Gastroesophageal sphincter (tissue), 4 donors: ENCODE measurements around the gene DERA. TPM values are rescaled to one million over a fixed set of nuclear protein-coding genes. Genes with fewer than 3 reads are reported as not detected.
"Not testable (repeated sequence)": the region's sequence is repeated elsewhere in the genome, so short reads cannot be mapped to it uniquely, and the experiment has no call there.

Experiments
- ATAC-seq: fragments of 150-250 bp; one replicate; pipeline ENCODE4 v1.9.1; 2016; ENCODE audit warnings: mild to moderate bottlenecking, moderate library complexity
- H3K27ac ChIP-seq, 4 donors: fragments of 200-600 bp; sonication (generic) in 3 of 4; 1 replicate in 3 of 4; 2 replicates in 1 of 4; pipeline ENCODE4 v1.5.1; 2016 to 2019
- H3K27me3 ChIP-seq: fragments of 200-600 bp; sonication (generic); one replicate; pipeline ENCODE4 v1.5.1; 2019
- H3K36me3 ChIP-seq, 2 donors: fragments of 200-600 bp; sonication (generic); one replicate each; pipeline ENCODE4 v1.5.1; 2019; ENCODE audit warnings: control low read depth in 1 of 2
- H3K4me1 ChIP-seq, 3 donors: fragments of 200-600 bp; sonication (generic); 1 replicate in 2 of 3; 2 replicates in 1 of 3; pipeline ENCODE4 v1.5.1; 2016 to 2019; ENCODE audit warnings: control low read depth in 2 of 3
- H3K4me3 ChIP-seq, 2 donors: fragments of 200-600 bp; sonication (generic); one replicate each; pipeline ENCODE4 v1.5.1; 2019; ENCODE audit warnings: mild to moderate bottlenecking in 1 of 2, moderate library complexity in 1 of 2
- H3K9me3 ChIP-seq, 3 donors: fragments of 200-600 bp; sonication (generic); one replicate each; pipeline ENCODE4 v1.5.1; 2017 to 2019; ENCODE audit warnings: control low read depth in 2 of 3
- CTCF ChIP-seq, 4 experiments: fragments of 200-600 bp in 2 of 4; fragments of 450-650 bp in 2 of 4; sonication (generic) in 1 of 4; IDR thresholded peaks; one replicate each; pipeline ENCODE4 v1.5.1; 2017 to 2019; ENCODE audit warnings: antibody characterized with exemption in 4 of 4, mild to moderate bottlenecking in 2 of 4, moderate library complexity in 2 of 4
- EP300 ChIP-seq: sonication (generic); formaldehyde crosslinking; IDR thresholded peaks from one replicate; pipeline ENCODE4 v1.6.1; 2017; ENCODE audit warnings: antibody characterized with exemption, mild to moderate bottlenecking
- POLR2A ChIP-seq, 2 donors: fragments of 450-650 bp; IDR thresholded peaks; one replicate each; pipeline ENCODE4 v1.6.1; 2017; ENCODE audit warnings: antibody characterized with exemption in 2 of 2, mild to moderate bottlenecking in 2 of 2, moderate library complexity in 1 of 2
- POLR2AphosphoS5 ChIP-seq: sonication (generic); formaldehyde crosslinking; IDR thresholded peaks from one replicate; pipeline ENCODE4 v1.6.1; 2017; ENCODE audit warnings: antibody characterized with exemption
- WGBS, 2 donors: methylation state at CpG; one replicate each; pipeline ENCODE4 v1.1.5; 2018; ENCODE audit warnings: low coverage in 1 of 2; 5-methylcytosine and 5-hydroxymethylcytosine counted together
- total RNA-seq, 4 donors: library from RNA; depleted of rRNA; stranded (reverse); fragments of >200 nt; gene quantifications; one replicate each; pipeline ENCODE4 v1.1.0, GENCODE V29; 2016

Gene DERA
- total RNA-seq, 4 donors from 2014 or later, result 35.9 to 67.4 (median 52.5) TPM

- peaks cover 0 to 3% (median 0%) of the 10 kb centered on the region in 3 donors for H3K4me1 ChIP-seq
- H3K27ac ChIP-seq, result no peak overlapping the region
- no peak for ATAC-seq
- no peaks in the 10 kb centered on the region for H3K9me3 ChIP-seq
- TF ChIP-seq POLR2AphosphoS5 (no peak), CTCF (IDR thresholded peaks at IDR 0.05) (no peak), POLR2A (IDR thresholded peaks at IDR 0.05) (no peak), EP300 (no peak)
- no peak overlapping the region for H3K4me3 ChIP-seq
- H3K36me3 ChIP-seq, result peaks cover 0 to 27% of the 10 kb centered on the region in 2 donors
- 67 to 86% methylated on average over 1 of the region's 1 CpG for WGBS, 2 donors
- no peaks in the 10 kb centered on the region for H3K27me3 ChIP-seq
Measured at GRCh38 chr12:15956010-15956409, 44.9 kb downstream of the DERA start.

- ATAC-seq, result no peak
- H3K27ac ChIP-seq, result no peak overlapping the region
- peaks cover 0 to 33% of the 10 kb centered on the region in 2 donors for H3K36me3 ChIP-seq
- no peaks in the 10 kb centered on the region for H3K4me1 ChIP-seq
- no peaks in the 10 kb centered on the region for H3K27me3 ChIP-seq
- H3K4me3 ChIP-seq, result no peak overlapping the region
- no peaks in the 10 kb centered on the region for H3K9me3 ChIP-seq
- TF ChIP-seq POLR2A (IDR thresholded peaks at IDR 0.05), result no peak
- TF ChIP-seq EP300, result no peak
- TF ChIP-seq CTCF (IDR thresholded peaks at IDR 0.05), result no peak
- TF ChIP-seq POLR2AphosphoS5, result no peak
- WGBS, 2 donors, result 89 to 94% methylated on average over 9 of the region's 9 CpGs
Measured at GRCh38 chr12:15956413-15957185, 45.5 kb downstream of the DERA start.

- Histone ChIP-seq H3K4me1 (no peaks in the 10 kb centered on the region), H3K9me3 (no peaks in the 10 kb centered on the region), H3K4me3 (no peak overlapping the region), H3K27me3 (no peaks in the 10 kb centered on the region), H3K36me3 (peaks cover 0 to 89% of the 10 kb centered on the region in 2 donors), H3K27ac (no peak overlapping the region)
- 50 to 85% methylated on average over 1 to 4 of the region's 4 CpGs for WGBS, 2 donors
- ATAC-seq, result no peak
- TF ChIP-seq CTCF (IDR thresholded peaks at IDR 0.05) (no peak), POLR2AphosphoS5 (no peak), EP300 (no peak), POLR2A (IDR thresholded peaks at IDR 0.05) (no peak)
Measured at GRCh38 chr12:15962760-15963159, 51.6 kb downstream of the DERA start.

DNA sequence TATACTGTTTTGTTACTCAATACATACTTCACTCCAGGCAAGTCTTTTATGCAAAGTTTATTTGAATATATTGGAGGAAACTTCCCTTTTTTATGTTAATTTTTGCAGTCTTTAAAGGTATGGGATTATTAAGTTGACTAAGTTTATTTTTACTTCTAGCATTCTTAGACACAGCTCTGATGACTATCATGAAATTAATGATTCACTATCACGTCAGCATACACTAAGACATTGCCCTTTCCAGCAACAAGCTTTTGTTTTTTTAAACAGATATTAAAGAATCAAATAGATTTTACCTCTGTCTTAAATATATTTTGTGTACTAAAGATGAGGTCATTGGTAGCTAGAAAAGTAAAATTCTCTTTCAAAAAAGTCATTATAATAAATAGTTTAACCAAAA lies 52.1 kb downstream of the DERA start:
- no peaks in the 10 kb centered on the region for H3K9me3 ChIP-seq
- H3K4me3 ChIP-seq, result no peak overlapping the region
- H3K4me1 ChIP-seq, result no peaks in the 10 kb centered on the region
- H3K27me3 ChIP-seq, result no peaks in the 10 kb centered on the region
- TF ChIP-seq POLR2A (IDR thresholded peaks at IDR 0.05) (no peak), CTCF (IDR thresholded peaks at IDR 0.05) (no peak), EP300 (no peak), POLR2AphosphoS5 (no peak)
- ATAC-seq, result no peak
- H3K36me3 ChIP-seq, result peaks cover 0 to 87% of the 10 kb centered on the region in 2 donors
- 60 to 64% methylated on average over 1 of the region's 1 CpG for WGBS, 2 donors
- H3K27ac ChIP-seq, result no peak overlapping the region

DNA sequence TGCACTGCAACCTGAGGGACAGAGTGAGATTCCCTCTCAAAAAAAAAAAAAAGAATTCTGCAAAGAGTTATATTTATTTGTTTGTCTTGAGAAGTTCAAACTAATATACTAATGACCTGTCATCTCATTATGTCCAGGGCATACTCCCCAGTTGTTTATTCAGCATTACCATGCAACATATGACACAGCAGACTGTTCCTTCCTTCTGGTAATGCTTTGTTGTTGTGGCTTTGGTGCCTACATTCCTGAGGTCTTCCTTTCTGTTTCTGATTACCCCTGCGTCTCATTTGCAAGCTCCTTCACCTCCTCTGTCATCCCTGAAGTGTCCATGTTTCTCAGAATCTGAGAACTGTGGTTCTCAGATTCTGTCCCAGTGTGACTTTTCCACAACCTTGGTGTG lies 55.3 kb downstream of the DERA start:
- no peak for ATAC-seq
- Histone ChIP-seq H3K36me3 (peaks cover 0 to 74% of the 10 kb centered on the region in 2 donors), H3K27me3 (no peaks in the 10 kb centered on the region)

DNA sequence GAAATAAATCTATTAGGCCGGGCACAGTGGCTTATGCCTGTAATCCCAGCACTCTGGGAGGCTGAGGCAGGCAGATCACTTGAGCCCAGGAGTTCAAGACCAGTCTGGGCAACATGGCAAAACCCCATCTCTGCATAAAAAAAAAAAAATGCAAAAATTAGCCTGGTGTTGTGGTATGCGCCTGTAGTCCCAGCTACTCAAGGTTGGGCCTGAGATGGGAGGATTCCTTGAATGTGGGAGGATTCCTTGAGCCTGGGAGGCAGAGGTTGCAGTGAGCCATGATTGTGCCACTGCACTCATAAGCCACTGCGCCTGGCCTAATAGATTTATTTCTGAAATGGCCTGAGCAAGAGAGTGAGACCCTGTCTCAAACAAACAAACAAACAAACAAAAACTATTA lies 55.9 kb downstream of the DERA start:
- 92 to 100% methylated on average over 2 to 3 of the region's 3 CpGs for WGBS, 2 donors
- not testable (repeated sequence) for ATAC-seq, H3K27me3 ChIP-seq, H3K9me3 ChIP-seq, H3K4me1 ChIP-seq, H3K4me3 ChIP-seq, H3K27ac ChIP-seq
- H3K36me3 ChIP-seq, result peaks cover 0 to 73% of the 10 kb centered on the region in 2 donors

More for the DNA sequence above, 55.3 kb downstream of the DERA start:
- Histone ChIP-seq H3K9me3 (no peaks in the 10 kb centered on the region), H3K4me3 (no peak overlapping the region), H3K27ac (no peak overlapping the region), H3K4me1 (no peaks in the 10 kb centered on the region)
- WGBS, 2 donors, result 94 to 100% methylated on average over 1 of the region's 1 CpG
- no peak for TF ChIP-seq POLR2AphosphoS5
- no peak for TF ChIP-seq EP300
- no peak for TF ChIP-seq POLR2A (IDR thresholded peaks at IDR 0.05)
- TF ChIP-seq CTCF (IDR thresholded peaks at IDR 0.05), result no peak
